HG03571 (cell line): ENCODE results near the gene FAM89B.
"Not testable (repeated sequence)": the region's sequence is repeated elsewhere in the genome, so short reads cannot be mapped to it uniquely, and the experiment has no call there.

Experiments used
- ATAC-seq: cut with Tn5 transposase; IDR thresholded peaks from one replicate; pipeline ENCODE4 v1.9.1; 2021; ENCODE audit not compliant: unreplicated experiment

The FAM89B gene

DNA sequence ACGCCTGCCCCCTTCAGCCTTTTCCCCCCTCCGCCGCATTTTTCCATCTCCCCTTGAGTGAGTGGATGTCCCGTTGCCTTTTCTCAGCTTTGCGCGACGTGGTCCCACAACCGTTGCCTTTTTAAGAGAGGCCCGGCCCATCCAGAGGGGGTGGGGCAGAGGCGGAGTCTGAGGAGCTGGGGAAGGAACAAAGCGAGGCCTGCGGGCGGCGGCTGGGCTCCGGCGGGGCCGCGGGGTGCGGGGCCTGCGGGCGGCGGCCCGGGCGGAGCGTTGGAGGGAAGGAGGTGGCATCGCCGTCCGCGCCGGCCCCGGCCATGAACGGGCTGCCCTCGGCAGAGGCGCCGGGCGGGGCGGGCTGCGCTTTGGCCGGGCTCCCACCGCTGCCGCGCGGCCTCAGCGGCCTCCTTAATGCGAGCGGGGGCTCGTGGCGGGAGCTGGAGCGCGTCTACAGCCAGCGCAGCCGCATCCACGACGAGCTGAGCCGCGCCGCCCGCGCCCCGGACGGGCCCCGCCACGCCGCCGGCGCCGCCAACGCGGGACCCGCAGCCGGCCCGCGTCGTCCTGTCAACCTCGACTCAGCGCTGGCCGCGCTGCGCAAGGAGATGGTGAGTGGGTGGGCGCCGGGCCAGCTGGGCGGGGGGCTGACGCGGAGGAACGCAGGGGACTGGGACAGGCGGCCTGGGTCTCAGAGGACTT lies at the start of gene FAM89B:
TSS of gene FAM89B (plus strand) at position 183 of the 696 bp plus-strand sequence. CDS start at position 315, 132 bp downstream.
- ATAC-seq: no peak

GRCh38 chr11:65522718-65523630 lies 49.4 kb upstream of the FAM89B start:
- ATAC-seq: not testable (repeated sequence)

DNA sequence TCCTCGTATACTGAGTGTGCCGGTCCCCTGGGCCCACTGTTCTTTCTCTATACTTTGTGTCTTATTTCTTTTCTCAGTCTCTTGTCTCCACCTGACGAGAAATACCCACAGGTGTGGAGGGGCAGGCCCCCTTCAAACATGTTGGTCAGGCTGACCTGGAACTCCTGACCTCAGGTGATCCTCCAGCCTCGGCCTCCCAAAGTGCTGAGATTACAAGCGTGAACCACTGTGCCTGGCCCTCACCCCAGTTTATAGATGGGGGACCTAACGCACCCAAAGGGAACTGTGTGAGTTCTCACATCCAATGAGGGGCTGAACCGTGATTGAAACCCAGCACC lies 48.7 kb upstream of the FAM89B start:
- not testable (repeated sequence) for ATAC-seq

- ATAC-seq: no peak
Observed at GRCh38 chr11:65524014-65524740, 48.2 kb upstream of the FAM89B start.

DNA sequence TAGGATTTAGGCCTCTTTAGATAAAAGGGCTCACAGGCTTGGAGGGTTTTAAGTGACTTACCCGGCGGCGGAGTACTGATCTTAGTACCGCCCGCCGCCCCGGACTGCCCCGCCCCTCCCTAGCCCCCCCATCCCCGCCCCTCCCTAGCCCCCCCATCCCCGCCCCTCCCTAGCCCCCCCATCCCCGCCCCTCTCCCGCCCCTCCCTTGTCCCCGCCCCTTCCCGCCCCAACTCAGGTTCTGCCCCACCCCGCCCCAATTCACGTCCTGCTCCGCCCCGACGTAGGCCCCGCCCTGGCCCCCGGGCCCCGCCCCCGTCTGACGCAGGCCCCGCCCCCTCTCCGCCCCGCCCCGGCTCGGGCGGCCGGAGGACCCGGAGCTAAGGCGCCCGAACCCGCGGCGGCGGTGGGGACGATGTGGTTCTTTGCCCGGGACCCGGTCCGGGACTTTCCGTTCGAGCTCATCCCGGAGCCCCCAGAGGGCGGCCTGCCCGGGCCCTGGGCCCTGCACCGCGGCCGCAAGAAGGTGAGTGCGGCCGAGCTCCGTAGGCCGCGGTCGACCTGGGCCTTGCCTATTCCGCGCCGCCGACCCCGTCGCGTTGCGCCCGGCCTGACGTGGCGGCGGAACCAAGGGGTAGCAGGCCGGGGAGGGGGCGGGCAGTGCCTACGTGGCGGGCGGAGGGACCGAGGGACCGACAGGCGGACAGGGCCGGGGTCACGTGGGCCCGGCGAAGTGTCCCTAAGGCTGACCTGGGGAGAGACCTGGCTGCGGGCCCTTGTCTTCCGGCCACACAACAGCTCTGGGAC lies 47.4 kb upstream of the FAM89B start, which contains the start of gene SCYL1:
TSS of gene SCYL1 (plus strand) at position 343 of the 805 bp plus-strand sequence. CDS start at position 414, 71 bp downstream.
- ATAC-seq: peak; percentile 41

GRCh38 chr11:65525546-65526480 lies 46.5 kb upstream of the FAM89B start:
- ATAC-seq: no peak

DNA sequence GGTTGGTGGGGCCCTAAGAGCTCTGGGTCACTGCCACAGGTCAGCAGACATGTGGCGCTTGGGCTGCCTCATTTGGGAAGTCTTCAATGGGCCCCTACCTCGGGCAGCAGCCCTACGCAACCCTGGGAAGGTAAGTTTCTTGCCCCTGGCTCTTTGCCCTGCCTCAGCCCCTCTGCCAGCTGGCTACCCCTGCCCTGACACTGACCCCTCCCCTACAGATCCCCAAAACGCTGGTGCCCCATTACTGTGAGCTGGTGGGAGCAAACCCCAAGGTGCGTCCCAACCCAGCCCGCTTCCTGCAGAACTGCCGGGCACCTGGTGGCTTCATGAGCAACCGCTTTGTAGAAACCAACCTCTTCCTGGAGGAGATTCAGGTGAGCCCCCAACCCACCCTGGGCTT lies 45.6 kb upstream of the FAM89B start:
- ATAC-seq: no peak

GRCh38 chr11:65528819-65529350 lies 43.5 kb upstream of the FAM89B start:
- ATAC-seq: no peak

- ATAC-seq: no peak
Observed at GRCh38 chr11:65529475-65530156, 42.7 kb upstream of the FAM89B start.

GRCh38 chr11:65530157-65530496 lies 42.2 kb upstream of the FAM89B start:
- ATAC-seq: no peak

DNA sequence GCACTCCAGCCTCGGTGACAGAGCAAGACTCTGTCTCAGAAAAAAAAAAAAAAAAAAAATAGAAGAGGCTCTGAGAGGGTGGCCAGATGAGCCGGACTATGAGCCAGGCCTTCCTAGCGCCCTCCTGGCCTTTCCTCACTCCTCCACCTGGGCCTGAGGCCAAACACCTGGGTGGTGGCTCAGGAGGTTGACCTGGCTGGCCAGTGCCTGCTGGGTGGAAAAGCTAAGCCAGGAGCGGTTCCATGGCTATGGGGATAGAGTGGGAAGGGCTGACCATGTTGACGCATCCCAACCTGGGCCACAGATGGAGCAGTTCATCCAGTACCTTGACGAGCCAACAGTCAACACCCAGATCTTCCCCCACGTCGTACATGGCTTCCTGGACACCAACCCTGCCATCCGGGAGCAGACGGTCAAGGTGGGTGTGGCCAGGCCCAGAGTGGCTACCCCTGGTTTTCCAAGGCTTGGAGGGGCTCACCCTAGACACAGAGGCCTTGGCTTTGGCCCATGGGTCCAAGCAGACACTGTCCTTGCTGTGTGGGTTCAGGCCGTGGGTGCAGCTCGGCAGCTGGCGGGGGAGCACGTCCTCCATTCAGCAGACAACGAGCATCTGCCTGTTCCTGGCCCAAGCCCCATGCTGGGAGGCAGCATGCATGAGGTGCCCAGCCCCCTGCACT lies 39.8 kb upstream of the FAM89B start:
- no peak for ATAC-seq

DNA sequence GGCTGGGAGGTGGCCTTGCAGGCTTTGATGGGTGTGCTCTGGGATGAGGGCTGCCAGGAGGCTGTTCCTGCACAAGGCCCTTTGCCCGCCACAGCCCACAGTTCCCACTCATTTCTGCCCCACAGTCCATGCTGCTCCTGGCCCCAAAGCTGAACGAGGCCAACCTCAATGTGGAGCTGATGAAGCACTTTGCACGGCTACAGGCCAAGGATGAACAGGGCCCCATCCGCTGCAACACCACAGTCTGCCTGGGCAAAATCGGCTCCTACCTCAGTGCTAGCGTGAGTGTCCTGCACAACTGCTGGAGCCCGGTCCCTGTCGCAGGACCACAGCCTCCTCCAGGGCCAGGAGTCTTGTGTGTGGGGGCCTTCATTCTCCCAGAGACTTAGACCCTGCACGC lies 37.2 kb upstream of the FAM89B start:
- no peak for ATAC-seq

- no peak for ATAC-seq
Observed at GRCh38 chr11:65536412-65537295, 35.7 kb upstream of the FAM89B start.

DNA sequence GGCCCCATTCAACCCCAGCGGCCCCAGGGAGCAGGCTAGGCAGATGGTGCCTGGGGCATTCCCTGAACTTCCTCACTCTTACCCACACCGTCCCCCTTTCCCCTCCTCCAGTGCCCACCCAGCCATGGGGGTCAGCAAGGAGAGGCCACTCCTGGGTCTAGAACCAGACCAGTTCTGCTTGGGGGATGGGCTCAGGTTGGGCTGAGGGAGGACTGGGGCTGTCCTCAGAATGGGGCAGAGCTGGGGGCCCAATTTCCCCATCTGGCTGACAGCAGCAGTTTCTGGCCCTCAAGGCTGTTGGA lies 35.1 kb upstream of the FAM89B start:
- ATAC-seq: no peak

- no peak for ATAC-seq
Observed at GRCh38 chr11:65537620-65538231, 34.6 kb upstream of the FAM89B start.

GRCh38 chr11:65538232-65538914 lies 34.0 kb upstream of the FAM89B start:
- ATAC-seq: no peak
